K562 (cell line): ENCODE data around the gene NUSAP1. TPM values are rescaled to one million over a fixed set of nuclear protein-coding genes. Genes with fewer than 3 reads are reported as not detected.

Experiments
- CREB1 ChIP-seq, 2 experiments: sonication (generic) in 1 of 2; formaldehyde crosslinking in 1 of 2; IDR thresholded peaks; 2 replicates each; pipeline versions ENCODE4 v1.6.1 to v1.8.0; 2012 to 2022; ENCODE audit warnings: inconsistent platforms in 1 of 2, mild to moderate bottlenecking in 1 of 2, missing genetic modification reagents in 1 of 2, moderate library complexity in 1 of 2
- DLX4 ChIP-seq: fragments of 250-450 bp; sonication (Bioruptor Pico); IDR thresholded peaks from 2 replicates; pipeline ENCODE4 v1.6.1; 2021; ENCODE audit warnings: mild to moderate bottlenecking
- E4F1 ChIP-seq: fragments of 250-450 bp; sonication (Bioruptor Pico); IDR thresholded peaks from 2 replicates; pipeline ENCODE4 v1.5.0; 2021; ENCODE audit warnings: mild to moderate bottlenecking, borderline replicate concordance
- ESRRA ChIP-seq: fragments of 450-650 bp; IDR thresholded peaks from 2 replicates; pipeline ENCODE4 v1.6.1; 2014; ENCODE audit warnings: low read depth, mild to moderate bottlenecking, moderate library complexity, borderline replicate concordance
- GABPB1 ChIP-seq: sonication (generic); formaldehyde crosslinking; IDR thresholded peaks from 2 replicates; pipeline ENCODE4 v1.8.0; 2022; ENCODE audit warnings: mild to moderate bottlenecking, missing genetic modification reagents
- KAT7 ChIP-seq: sonication (generic); formaldehyde crosslinking; IDR thresholded peaks from 2 replicates; pipeline ENCODE4 v1.8.0; 2022; ENCODE audit warnings: missing genetic modification reagents, mild to moderate bottlenecking, borderline replicate concordance
- MECOM ChIP-seq: fragments of 250-450 bp; sonication (Bioruptor Pico); IDR thresholded peaks from 2 replicates; pipeline ENCODE4 v1.8.0; 2022; ENCODE audit warnings: inconsistent platforms
- PRPF4 ChIP-seq: fragments of 200-400 bp; formaldehyde crosslinking; IDR thresholded peaks from one replicate; pipeline ENCODE4 v1.6.1; 2017; ENCODE audit warnings: low read length, low read depth, mild to moderate bottlenecking; ENCODE audit not compliant: insufficient read depth, poor library complexity, severe bottlenecking
- TEAD2 ChIP-seq: fragments of 450-650 bp; IDR thresholded peaks from 2 replicates; pipeline ENCODE4 v1.6.1; 2016; ENCODE audit warnings: missing genetic modification characterization, control low read depth, missing compliant biosample characterization
- TRIM25 ChIP-seq: fragments of 450-650 bp; IDR thresholded peaks from 2 replicates; pipeline ENCODE4 v1.7.0; 2016; ENCODE audit warnings: borderline replicate concordance
- ZBTB33 ChIP-seq: sonication (generic); formaldehyde crosslinking; IDR thresholded peaks from 2 replicates; pipeline ENCODE4 v1.8.1; 2023; ENCODE audit warnings: mild to moderate bottlenecking, missing genetic modification reagents
- ZNF436 ChIP-seq: fragments of 250-450, 450-650 bp; sonication (Bioruptor Pico); formaldehyde crosslinking; IDR thresholded peaks from 2 replicates; pipeline ENCODE4 v1.7.0; 2020; ENCODE audit warnings: mild to moderate bottlenecking
- ZNF609 ChIP-seq: sonication (generic); formaldehyde crosslinking; IDR thresholded peaks from 2 replicates; pipeline ENCODE4 v1.8.1; 2023; ENCODE audit warnings: missing genetic modification reagents, mild to moderate bottlenecking, borderline replicate concordance
- polyA plus RNA-seq, 8 experiments: library from polyadenylated mRNA; depleted of rRNA in 4 of 8; stranded (reverse) in 5 of 8; unstranded in 3 of 8; fragments of >200 nt; fragmentation: Nextera tagmentation in 2 of 8; fragmentation: Illumina TruSeq in 1 of 8; extraction: Ambion mirVana in 2 of 8; extraction: Trizol in 1 of 8; gene quantifications; 2 replicates each; pipeline versions ENCODE4 v1.2.1 to v1.2.3, GENCODE V29; 2011 to 2014; ENCODE audit warnings: inconsistent platforms in 1 of 8, missing spikeins in 1 of 8
- total RNA-seq, 7 experiments: library from RNA; depleted of rRNA in 6 of 7; stranded (reverse); fragments of >200 nt in 6 of 7; fragmentation: Illumina TruSeq in 2 of 7; extraction: Trizol in 2 of 7; gene quantifications; 2 replicates each; pipeline versions ENCODE4 v1.2.1 to v1.2.3, GENCODE V29; 2011 to 2021; ENCODE audit warnings: low replicate concordance in 1 of 7

The NUSAP1 gene
- total and polyA plus RNA-seq, 9 of the 15 experiments (the other 6 are each of a cell fraction or from before 2014, with no cell fraction given): 119 to 266 (median 227) TPM

GRCh38 chr15:41332194-41333025, at the start of gene NUSAP1, which contains the start of gene OIP5 (continued):
- peak; percentile 34 for TF ChIP-seq ZBTB33 (CRISPR knock-in tag)
- no peak for TF ChIP-seq TRIM25
- TF ChIP-seq ZNF609 (CRISPR knock-in tag): 0 out of 2 replicates have a peak, but pooled peaks have one; percentile 22
- peak; percentile 76 for TF ChIP-seq GABPB1 (CRISPR knock-in tag)
- peak; percentile 93; the same call in 1 of the 2 replicates for TF ChIP-seq KAT7 (CRISPR knock-in tag)
- TF ChIP-seq TEAD2 (tag): no peak
- no peak for TF ChIP-seq MECOM (CRISPR knock-in tag)
- TF ChIP-seq E4F1 (CRISPR knock-in tag): no peak
- no peak for TF ChIP-seq PRPF4
- TF ChIP-seq ZNF436 (CRISPR knock-in tag): peak; percentile 53
- peak; percentile 61 for TF ChIP-seq CREB1 (IDR thresholded peaks at IDR 0.05)
- TF ChIP-seq CREB1 (CRISPR knock-in tag; IDR thresholded peaks at IDR 0.05): peak; percentile 65
- peak; percentile 29 for TF ChIP-seq ESRRA
- TF ChIP-seq DLX4 (CRISPR knock-in tag): no peak
